ENCODE results near the gene STRN3.

Gene STRN3

DNA sequence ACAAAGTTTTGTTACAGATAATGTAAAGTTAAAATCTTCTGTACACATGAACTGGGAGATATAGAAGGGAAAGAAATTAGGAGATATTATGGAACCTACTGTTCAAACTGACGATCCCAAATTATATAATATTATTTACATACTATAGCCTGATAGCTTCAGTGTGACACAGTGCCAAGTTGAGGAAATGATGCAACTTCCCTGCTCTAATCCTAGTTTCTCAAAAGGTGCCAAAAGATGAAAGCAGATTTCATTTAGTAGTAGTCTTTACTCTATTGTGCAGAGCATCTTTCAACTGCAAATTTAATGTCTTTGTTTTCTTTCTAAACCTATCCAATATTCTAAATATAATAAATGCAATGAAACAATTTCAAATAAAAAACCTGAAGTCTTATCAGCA, 104.9 kb downstream of the STRN3 start:
- no peak for TF ChIP-seq ZNF8 (CRISPR knock-in tag; IDR thresholded peaks at IDR 0.05)
- TF ChIP-seq ZNF70 (CRISPR knock-in tag; IDR thresholded peaks at IDR 0.05), result no peak
- no peak for TF ChIP-seq BACH2 (CRISPR knock-in tag; IDR thresholded peaks at IDR 0.05; ENCODE audit: borderline replicate concordance)
- TF ChIP-seq, protein P1, sequence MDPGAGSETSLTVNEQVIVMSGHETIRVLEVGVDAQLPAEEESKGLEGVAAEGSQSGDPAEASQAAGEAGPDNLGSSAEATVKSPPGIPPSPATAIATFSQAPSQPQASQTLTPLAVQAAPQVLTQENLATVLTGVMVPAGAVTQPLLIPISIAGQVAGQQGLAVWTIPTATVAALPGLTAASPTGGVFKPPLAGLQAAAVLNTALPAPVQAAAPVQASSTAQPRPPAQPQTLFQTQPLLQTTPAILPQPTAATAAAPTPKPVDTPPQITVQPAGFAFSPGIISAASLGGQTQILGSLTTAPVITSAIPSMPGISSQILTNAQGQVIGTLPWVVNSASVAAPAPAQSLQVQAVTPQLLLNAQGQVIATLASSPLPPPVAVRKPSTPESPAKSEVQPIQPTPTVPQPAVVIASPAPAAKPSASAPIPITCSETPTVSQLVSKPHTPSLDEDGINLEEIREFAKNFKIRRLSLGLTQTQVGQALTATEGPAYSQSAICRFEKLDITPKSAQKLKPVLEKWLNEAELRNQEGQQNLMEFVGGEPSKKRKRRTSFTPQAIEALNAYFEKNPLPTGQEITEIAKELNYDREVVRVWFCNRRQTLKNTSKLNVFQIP (CRISPR knock-in tag; IDR thresholded peaks at IDR 0.05; ENCODE audit: borderline replicate concordance, low read depth), result no peak
- TF ChIP-seq, protein P2, sequence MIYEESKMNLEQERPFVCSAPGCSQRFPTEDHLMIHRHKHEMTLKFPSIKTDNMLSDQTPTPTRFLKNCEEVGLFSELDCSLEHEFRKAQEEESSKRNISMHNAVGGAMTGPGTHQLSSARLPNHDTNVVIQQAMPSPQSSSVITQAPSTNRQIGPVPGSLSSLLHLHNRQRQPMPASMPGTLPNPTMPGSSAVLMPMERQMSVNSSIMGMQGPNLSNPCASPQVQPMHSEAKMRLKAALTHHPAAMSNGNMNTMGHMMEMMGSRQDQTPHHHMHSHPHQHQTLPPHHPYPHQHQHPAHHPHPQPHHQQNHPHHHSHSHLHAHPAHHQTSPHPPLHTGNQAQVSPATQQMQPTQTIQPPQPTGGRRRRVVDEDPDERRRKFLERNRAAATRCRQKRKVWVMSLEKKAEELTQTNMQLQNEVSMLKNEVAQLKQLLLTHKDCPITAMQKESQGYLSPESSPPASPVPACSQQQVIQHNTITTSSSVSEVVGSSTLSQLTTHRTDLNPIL (CRISPR knock-in tag; IDR thresholded peaks at IDR 0.05; ENCODE audit: low read depth), result no peak
- no peak for TF ChIP-seq ISL1 (CRISPR knock-in tag; IDR thresholded peaks at IDR 0.05)
- TF ChIP-seq, protein P3, sequence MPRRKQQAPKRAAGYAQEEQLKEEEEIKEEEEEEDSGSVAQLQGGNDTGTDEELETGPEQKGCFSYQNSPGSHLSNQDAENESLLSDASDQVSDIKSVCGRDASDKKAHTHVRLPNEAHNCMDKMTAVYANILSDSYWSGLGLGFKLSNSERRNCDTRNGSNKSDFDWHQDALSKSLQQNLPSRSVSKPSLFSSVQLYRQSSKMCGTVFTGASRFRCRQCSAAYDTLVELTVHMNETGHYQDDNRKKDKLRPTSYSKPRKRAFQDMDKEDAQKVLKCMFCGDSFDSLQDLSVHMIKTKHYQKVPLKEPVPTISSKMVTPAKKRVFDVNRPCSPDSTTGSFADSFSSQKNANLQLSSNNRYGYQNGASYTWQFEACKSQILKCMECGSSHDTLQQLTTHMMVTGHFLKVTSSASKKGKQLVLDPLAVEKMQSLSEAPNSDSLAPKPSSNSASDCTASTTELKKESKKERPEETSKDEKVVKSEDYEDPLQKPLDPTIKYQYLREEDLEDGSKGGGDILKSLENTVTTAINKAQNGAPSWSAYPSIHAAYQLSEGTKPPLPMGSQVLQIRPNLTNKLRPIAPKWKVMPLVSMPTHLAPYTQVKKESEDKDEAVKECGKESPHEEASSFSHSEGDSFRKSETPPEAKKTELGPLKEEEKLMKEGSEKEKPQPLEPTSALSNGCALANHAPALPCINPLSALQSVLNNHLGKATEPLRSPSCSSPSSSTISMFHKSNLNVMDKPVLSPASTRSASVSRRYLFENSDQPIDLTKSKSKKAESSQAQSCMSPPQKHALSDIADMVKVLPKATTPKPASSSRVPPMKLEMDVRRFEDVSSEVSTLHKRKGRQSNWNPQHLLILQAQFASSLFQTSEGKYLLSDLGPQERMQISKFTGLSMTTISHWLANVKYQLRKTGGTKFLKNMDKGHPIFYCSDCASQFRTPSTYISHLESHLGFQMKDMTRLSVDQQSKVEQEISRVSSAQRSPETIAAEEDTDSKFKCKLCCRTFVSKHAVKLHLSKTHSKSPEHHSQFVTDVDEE (CRISPR knock-in tag; IDR thresholded peaks at IDR 0.05), result no peak
- TF ChIP-seq ZFP3 (CRISPR knock-in tag; IDR thresholded peaks at IDR 0.05), result no peak
- TF ChIP-seq PPARA (CRISPR knock-in tag; IDR thresholded peaks at IDR 0.05; ENCODE audit: borderline replicate concordance), result no peak
- no peak for TF ChIP-seq ZNF565 (CRISPR knock-in tag; conservative IDR thresholded peaks at IDR 0.05; ENCODE audit: low read depth)
- TF ChIP-seq, protein P4, sequence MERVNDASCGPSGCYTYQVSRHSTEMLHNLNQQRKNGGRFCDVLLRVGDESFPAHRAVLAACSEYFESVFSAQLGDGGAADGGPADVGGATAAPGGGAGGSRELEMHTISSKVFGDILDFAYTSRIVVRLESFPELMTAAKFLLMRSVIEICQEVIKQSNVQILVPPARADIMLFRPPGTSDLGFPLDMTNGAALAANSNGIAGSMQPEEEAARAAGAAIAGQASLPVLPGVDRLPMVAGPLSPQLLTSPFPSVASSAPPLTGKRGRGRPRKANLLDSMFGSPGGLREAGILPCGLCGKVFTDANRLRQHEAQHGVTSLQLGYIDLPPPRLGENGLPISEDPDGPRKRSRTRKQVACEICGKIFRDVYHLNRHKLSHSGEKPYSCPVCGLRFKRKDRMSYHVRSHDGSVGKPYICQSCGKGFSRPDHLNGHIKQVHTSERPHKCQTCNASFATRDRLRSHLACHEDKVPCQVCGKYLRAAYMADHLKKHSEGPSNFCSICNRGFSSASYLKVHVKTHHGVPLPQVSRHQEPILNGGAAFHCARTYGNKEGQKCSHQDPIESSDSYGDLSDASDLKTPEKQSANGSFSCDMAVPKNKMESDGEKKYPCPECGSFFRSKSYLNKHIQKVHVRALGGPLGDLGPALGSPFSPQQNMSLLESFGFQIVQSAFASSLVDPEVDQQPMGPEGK (CRISPR knock-in tag; IDR thresholded peaks at IDR 0.05; ENCODE audit: borderline replicate concordance), result no peak
- TF ChIP-seq ZC3H10 (CRISPR knock-in tag; IDR thresholded peaks at IDR 0.05), result no peak
- no peak for TF ChIP-seq TCF4 (CRISPR knock-in tag; IDR thresholded peaks at IDR 0.05; ENCODE audit: borderline replicate concordance)
- no peak for TF ChIP-seq ZFP30 (CRISPR knock-in tag; IDR thresholded peaks at IDR 0.05)
- TF ChIP-seq, protein P5, sequence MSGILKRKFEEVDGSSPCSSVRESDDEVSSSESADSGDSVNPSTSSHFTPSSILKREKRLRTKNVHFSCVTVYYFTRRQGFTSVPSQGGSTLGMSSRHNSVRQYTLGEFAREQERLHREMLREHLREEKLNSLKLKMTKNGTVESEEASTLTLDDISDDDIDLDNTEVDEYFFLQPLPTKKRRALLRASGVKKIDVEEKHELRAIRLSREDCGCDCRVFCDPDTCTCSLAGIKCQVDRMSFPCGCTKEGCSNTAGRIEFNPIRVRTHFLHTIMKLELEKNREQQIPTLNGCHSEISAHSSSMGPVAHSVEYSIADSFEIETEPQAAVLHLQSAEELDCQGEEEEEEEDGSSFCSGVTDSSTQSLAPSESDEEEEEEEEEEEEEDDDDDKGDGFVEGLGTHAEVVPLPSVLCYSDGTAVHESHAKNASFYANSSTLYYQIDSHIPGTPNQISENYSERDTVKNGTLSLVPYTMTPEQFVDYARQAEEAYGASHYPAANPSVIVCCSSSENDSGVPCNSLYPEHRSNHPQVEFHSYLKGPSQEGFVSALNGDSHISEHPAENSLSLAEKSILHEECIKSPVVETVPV (CRISPR knock-in tag; IDR thresholded peaks at IDR 0.05), result no peak
- no peak for TF ChIP-seq RARB (CRISPR knock-in tag; IDR thresholded peaks at IDR 0.05)
- no peak for TF ChIP-seq CSDC2 (CRISPR knock-in tag; IDR thresholded peaks at IDR 0.05)
- TF ChIP-seq SNAI2 (CRISPR knock-in tag; IDR thresholded peaks at IDR 0.05), result no peak
- no peak for TF ChIP-seq TOX (CRISPR knock-in tag; IDR thresholded peaks at IDR 0.05; ENCODE audit: borderline replicate concordance)
- TF ChIP-seq GLIS3 (CRISPR knock-in tag; IDR thresholded peaks at IDR 0.05), result no peak

DNA sequence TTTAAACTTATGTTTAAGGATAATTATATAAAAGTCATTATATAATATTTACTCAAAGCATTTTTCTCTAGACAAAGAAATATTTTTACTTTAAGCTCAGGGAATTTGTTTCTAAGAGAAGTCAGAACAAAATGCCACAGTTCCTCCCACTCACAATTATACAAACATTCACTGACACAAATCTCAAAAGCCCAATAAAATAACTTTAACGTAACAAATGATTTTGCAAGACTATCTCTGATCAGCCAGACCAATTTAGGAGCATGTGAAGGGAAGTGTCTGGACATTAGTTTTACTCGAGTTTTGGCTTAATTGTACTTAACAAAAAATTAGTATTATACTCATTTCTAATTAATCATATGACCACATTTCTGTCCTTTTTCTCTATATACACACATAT, 110.6 kb downstream of the STRN3 start:
- ATAC-seq, result no peak
- TF ChIP-seq, protein P1 (CRISPR knock-in tag; IDR thresholded peaks at IDR 0.05; ENCODE audit: borderline replicate concordance, low read depth), result no peak
- TF ChIP-seq CSDC2 (CRISPR knock-in tag; IDR thresholded peaks at IDR 0.05) (no peak), ZFP3 (CRISPR knock-in tag; IDR thresholded peaks at IDR 0.05) (no peak), ZNF8 (CRISPR knock-in tag; IDR thresholded peaks at IDR 0.05) (no peak), OSR1 (CRISPR knock-in tag; IDR thresholded peaks at IDR 0.05) (no peak), ZC3H10 (CRISPR knock-in tag; IDR thresholded peaks at IDR 0.05) (no peak), BACH2 (CRISPR knock-in tag; IDR thresholded peaks at IDR 0.05; ENCODE audit: borderline replicate concordance) (no peak), ZFP30 (CRISPR knock-in tag; IDR thresholded peaks at IDR 0.05) (no peak), TOX (CRISPR knock-in tag; IDR thresholded peaks at IDR 0.05; ENCODE audit: borderline replicate concordance) (no peak), ARNTL (CRISPR knock-in tag; IDR thresholded peaks at IDR 0.05; ENCODE audit: borderline replicate concordance, low read depth) (no peak), SNAI2 (CRISPR knock-in tag; IDR thresholded peaks at IDR 0.05) (no peak), ZNF565 (CRISPR knock-in tag; conservative IDR thresholded peaks at IDR 0.05; ENCODE audit: low read depth) (no peak), TCF4 (CRISPR knock-in tag; IDR thresholded peaks at IDR 0.05; ENCODE audit: borderline replicate concordance) (no peak), ZNF70 (CRISPR knock-in tag; IDR thresholded peaks at IDR 0.05) (no peak), RARB (CRISPR knock-in tag; IDR thresholded peaks at IDR 0.05) (no peak)
- TF ChIP-seq, protein P5 (CRISPR knock-in tag; IDR thresholded peaks at IDR 0.05), result no peak
- TF ChIP-seq, protein P3 (CRISPR knock-in tag; IDR thresholded peaks at IDR 0.05), result no peak

More for the DNA sequence above, 104.9 kb downstream of the STRN3 start:
- ATAC-seq, result no peak

Measured in SK-N-SH treated with all-trans-retinoic acid at 6 μM for 48 hours (cell line).